ENCODE measurements around the gene CYP4B1.

GRCh38 chr1:46807046-46807972 is 8.5 kb downstream of the CYP4B1 start:
- TF ChIP-seq POLR2AphosphoS5 (IDR thresholded peaks at IDR 0.05; ENCODE audit: insufficient read depth, low read depth, low read length) (no peak), CTCF (IDR thresholded peaks at IDR 0.05; ENCODE audit: extremely low read depth in 1 of 2, insufficient read depth in 1 of 2, low read depth in 1 of 2, low read length in 2 of 2) (no peak), FOS (IDR thresholded peaks at IDR 0.05; ENCODE audit: borderline replicate concordance, insufficient read depth, low read length) (no peak), POLR2A (IDR thresholded peaks at IDR 0.05; ENCODE audit: low read depth, low read length) (no peak), MAX (IDR thresholded peaks at IDR 0.05; ENCODE audit: insufficient read depth, insufficient read length) (no peak), JUN (IDR thresholded peaks at IDR 0.05; ENCODE audit: borderline replicate concordance, insufficient read depth, insufficient read length, low read depth) (no peak)
